ENCODE measurements around the gene CX3CR1. TPM values are rescaled to one million over a fixed set of nuclear protein-coding genes. Genes with fewer than 3 reads are reported as not detected.

CX3CR1 gene
- total and polyA plus RNA-seq, 9 of the 15 experiments (the other 6 are each of a cell fraction or from before 2014, with no cell fraction given), result 0.03 to 0.21 TPM; not detected in 7

GRCh38 chr3:39221141-39221530 lies 58.7 kb downstream of the CX3CR1 start (continued):
- TF ChIP-seq CEBPG (CRISPR knock-in tag; IDR thresholded peaks at IDR 0.05), result no peak
- TF ChIP-seq CEBPG (tag; conservative IDR thresholded peaks at IDR 0.05 in 1 of 2, IDR thresholded peaks at IDR 0.05 in 1 of 2), result no peak
- no peak for TF ChIP-seq ZZZ3 (IDR thresholded peaks at IDR 0.05)
- TF ChIP-seq KLF13 (tag; IDR thresholded peaks at IDR 0.05; ENCODE audit: borderline replicate concordance, low read depth), result no peak
- TF ChIP-seq SMC3 (conservative IDR thresholded peaks at IDR 0.05; ENCODE audit: insufficient read depth, low read depth, low read length), result no peak
- no peak for TF ChIP-seq SAP30 (IDR thresholded peaks at IDR 0.05; ENCODE audit: borderline replicate concordance, insufficient read depth, low read depth, low read length, poor library complexity, severe bottlenecking)

DNA sequence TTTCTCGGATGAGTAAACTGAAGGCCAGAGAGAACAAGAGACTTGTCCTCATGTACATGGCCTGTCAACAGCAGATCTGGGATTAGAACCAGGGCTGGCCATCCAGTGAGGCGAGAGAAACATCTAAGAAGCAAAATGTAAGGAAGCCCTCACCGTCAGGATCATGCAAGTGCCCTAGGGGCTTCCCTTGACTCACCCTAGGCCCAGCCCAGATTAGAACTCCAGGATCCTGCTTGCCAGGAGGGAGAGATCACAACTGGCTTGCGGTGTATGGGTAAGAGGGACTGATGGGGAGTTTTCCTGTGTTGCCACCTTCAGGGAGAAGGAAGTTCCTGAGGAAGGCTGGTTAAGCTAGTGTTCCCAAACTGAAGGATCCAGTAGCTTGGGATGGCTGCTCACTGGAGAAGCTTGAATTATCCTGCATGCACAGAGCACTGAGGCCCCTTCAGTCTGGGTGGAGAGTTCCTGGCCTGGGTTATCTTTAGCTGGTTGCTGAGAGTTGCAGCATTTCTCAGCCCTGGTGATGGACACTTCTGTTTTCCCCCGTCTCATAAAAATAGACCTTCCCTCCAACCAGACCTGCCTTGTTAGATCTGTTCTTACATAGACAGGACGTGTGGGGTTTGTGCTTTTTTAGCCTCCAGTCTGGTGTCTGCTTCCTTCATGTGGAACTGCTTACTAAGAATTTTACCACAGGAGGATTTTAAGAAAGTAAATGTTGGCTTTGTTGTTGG lies 59.3 kb downstream of the CX3CR1 start:
- in situ Hi-C loops (cut with MboI), result no loop called here
- DNase-seq (ENCODE audit: extremely low read depth in 1 of 4, low spot score in 3 of 4) (no peak), FAIRE-seq (no peak), ATAC-seq (peak; percentile 62)
- Histone ChIP-seq H3K36me3 (ENCODE audit: control insufficient read depth, insufficient read depth, low read length) (no peaks in the 10 kb centered on the region), H3K4me1 (replicated peaks in 1 of 2; ENCODE audit: control insufficient read depth in 2 of 2, insufficient read depth in 2 of 2, low read length in 2 of 2) (no peaks in the 10 kb centered on the region), H3K4me3 (no peak overlapping the region), H3K9me1 (ENCODE audit: control insufficient read depth, insufficient read depth, low read length) (no peaks in the 10 kb centered on the region), H4K20me1 (replicated peaks; ENCODE audit: control insufficient read depth, insufficient read depth, low read length) (no peaks in the 10 kb centered on the region), H3K9ac (ENCODE audit: insufficient read depth in 1 of 2, low read depth in 2 of 2, low read length in 2 of 2) (no peak overlapping the region), H3K79me2 (ENCODE audit: control insufficient read depth, insufficient read depth, low read length) (no peaks in the 10 kb centered on the region), H3K27me3 (ENCODE audit: control insufficient read depth in 2 of 2, insufficient read depth in 2 of 2, low read length in 2 of 2) (peaks cover 12 to 23% of the 10 kb centered on the region in 2 experiments; a peak in 4 of 5 replicates), H3K4me2 (ENCODE audit: insufficient read depth, low read length) (no peak overlapping the region), H3K27ac (ENCODE audit: extremely low read depth, low read depth, low read length) (no peak overlapping the region), H3K9me3 (replicated peaks; ENCODE audit: control insufficient read depth, insufficient read depth, low read depth, low read length) (no peaks in the 10 kb centered on the region), H2AFZ (ENCODE audit: low read depth, low read length) (no peak overlapping the region)
- no TSS peak for BruUV-seq (replicated peaks)
- ChIA-PET POLR2A (interaction anchor here (1.2 to 1.3 kb wide), 2 partner anchors 16 to 62 kb away, joined by 3 read pairs; no protein-coding TSS in a partner anchor), CTCF (ENCODE audit: low intra/inter-chr PET ratio) (no interaction called here)
- WGBS (ENCODE audit: insufficient coverage, low coverage, missing lambda C conversion rate), result 2% methylated on average over 6 of the region's 6 CpGs
- intact Hi-C loops (cut with micrococcal nuclease), result no loop called here
- TF ChIP-seq ATF4 (CRISPR knock-in tag; IDR thresholded peaks at IDR 0.05) (peak; percentile 92), XRCC3 (IDR thresholded peaks at IDR 0.05) (no peak), CTCF (IDR thresholded peaks at IDR 0.05 in 2 of 3, conservative IDR thresholded peaks at IDR 0.05 in 1 of 3; ENCODE audit: insufficient read depth in 2 of 3, low read depth in 1 of 3, low read length in 3 of 3) (no peak), CBX3 (IDR thresholded peaks at IDR 0.05; ENCODE audit: borderline replicate concordance in 1 of 2, low read length in 2 of 2) (no peak), CEBPG (CRISPR knock-in tag; IDR thresholded peaks at IDR 0.05) (peak; percentile 72), CEBPG (tag; conservative IDR thresholded peaks at IDR 0.05 in 1 of 2, IDR thresholded peaks at IDR 0.05 in 1 of 2) (peak in 1 of 2 experiments; percentile 78; a peak in 2 of 4 replicates), ZSCAN29 (IDR thresholded peaks at IDR 0.05) (no peak), GATA2 (CRISPR knock-in tag; IDR thresholded peaks at IDR 0.05) (no peak)
- TF ChIP-seq, protein P1, sequence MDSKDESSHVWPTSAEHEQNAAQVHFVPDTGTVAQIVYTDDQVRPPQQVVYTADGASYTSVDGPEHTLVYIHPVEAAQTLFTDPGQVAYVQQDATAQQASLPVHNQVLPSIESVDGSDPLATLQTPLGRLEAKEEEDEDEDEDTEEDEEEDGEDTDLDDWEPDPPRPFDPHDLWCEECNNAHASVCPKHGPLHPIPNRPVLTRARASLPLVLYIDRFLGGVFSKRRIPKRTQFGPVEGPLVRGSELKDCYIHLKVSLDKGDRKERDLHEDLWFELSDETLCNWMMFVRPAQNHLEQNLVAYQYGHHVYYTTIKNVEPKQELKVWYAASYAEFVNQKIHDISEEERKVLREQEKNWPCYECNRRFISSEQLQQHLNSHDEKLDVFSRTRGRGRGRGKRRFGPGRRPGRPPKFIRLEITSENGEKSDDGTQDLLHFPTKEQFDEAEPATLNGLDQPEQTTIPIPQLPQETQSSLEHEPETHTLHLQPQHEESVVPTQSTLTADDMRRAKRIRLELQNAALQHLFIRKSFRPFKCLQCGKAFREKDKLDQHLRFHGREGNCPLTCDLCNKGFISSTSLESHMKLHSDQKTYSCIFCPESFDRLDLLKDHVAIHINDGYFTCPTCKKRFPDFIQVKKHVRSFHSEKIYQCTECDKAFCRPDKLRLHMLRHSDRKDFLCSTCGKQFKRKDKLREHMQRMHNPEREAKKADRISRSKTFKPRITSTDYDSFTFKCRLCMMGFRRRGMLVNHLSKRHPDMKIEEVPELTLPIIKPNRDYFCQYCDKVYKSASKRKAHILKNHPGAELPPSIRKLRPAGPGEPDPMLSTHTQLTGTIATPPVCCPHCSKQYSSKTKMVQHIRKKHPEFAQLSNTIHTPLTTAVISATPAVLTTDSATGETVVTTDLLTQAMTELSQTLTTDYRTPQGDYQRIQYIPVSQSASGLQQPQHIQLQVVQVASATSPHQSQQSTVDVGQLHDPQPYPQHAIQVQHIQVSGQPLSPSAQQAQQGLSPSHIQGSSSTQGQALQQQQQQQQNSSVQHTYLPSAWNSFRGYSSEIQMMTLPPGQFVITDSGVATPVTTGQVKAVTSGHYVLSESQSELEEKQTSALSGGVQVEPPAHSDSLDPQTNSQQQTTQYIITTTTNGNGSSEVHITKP (IDR thresholded peaks at IDR 0.05; ENCODE audit: partially characterized antibody), result peak; percentile 60
